ENCODE data around the gene SUB1. TPM values are rescaled to one million over a fixed set of nuclear protein-coding genes. Genes with fewer than 3 reads are reported as not detected.

The SUB1 gene
- total RNA-seq, 1 donor from 2014 or later = 404 TPM

DNA sequence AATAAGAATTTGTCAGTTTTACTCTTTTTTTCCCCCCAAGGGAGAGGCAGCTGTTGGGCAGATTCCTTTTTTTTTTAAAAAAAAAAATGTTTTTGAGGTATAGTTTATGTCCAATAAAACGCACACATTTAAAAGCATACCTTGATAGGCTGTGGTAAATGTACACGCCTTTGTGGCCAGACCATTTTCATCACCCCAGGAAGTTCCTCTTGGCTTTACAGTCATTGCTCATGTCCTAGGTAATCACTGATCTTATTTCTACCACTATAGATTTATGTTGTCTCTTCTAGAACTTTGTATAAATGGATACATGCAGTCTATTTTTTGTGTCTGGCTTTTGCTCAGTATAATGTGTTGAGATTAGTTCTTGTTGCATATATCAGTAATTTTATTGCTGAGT lies 9.8 kb downstream of the SUB1 start:
- H3K27me3 Mint-ChIP-seq (ENCODE audit: low read depth) = no peaks in the 10 kb centered on the region
- no peak overlapping the region for H3K4me3 Mint-ChIP-seq (ENCODE audit: low read depth)
- DNase-seq (ENCODE audit: low spot score) = no peak
- peak overlapping the region; percentile 28 for H3K27ac Mint-ChIP-seq
- intact Hi-C loops (cut with micrococcal nuclease) = no loop called here
- peaks cover 65% of the 10 kb centered on the region for H3K4me1 Mint-ChIP-seq (ENCODE audit: low read depth)
- H3K36me3 Mint-ChIP-seq (ENCODE audit: low read depth) = peaks cover 87% of the 10 kb centered on the region
- no peaks in the 10 kb centered on the region for H3K9me3 Mint-ChIP-seq

DNA sequence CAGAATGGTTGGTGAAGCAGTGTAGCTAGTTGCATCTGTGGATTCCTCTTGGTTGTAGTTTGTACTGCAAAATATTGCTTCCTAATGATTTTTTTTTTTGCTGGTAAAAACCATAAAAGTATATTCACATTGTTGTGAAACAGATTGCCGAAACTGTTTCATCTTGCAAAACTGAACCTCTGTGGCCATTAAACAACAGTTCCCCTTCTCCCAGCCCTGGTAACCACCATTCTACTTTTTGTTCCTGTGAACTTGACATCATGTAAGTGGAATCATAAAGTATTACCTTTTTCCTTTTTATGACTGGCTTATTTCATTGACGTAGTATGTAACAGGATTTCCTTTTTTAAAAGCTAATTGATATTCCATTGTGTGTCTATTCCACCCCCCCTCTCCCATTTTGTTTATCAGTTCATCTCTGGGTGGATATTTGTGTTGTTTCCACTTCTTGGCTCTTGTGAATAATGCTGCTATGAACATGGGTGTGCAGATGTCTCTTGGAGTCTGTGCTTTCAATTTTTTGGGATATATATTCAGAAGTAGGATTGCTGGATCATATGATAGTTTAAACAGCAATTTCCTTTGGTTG lies 11.8 kb downstream of the SUB1 start:
- intact Hi-C loops (cut with micrococcal nuclease) = no loop called here
- H3K9me3 Mint-ChIP-seq = no peaks in the 10 kb centered on the region
- H3K27me3 Mint-ChIP-seq (ENCODE audit: low read depth) = no peaks in the 10 kb centered on the region
- H3K4me3 Mint-ChIP-seq (ENCODE audit: low read depth) = no peak overlapping the region
- H3K27ac Mint-ChIP-seq = peak overlapping the region; percentile 56
- H3K4me1 Mint-ChIP-seq (ENCODE audit: low read depth) = peaks cover 65% of the 10 kb centered on the region
- DNase-seq (ENCODE audit: low spot score) = no peak
- peaks cover 93% of the 10 kb centered on the region for H3K36me3 Mint-ChIP-seq (ENCODE audit: low read depth)

DNA sequence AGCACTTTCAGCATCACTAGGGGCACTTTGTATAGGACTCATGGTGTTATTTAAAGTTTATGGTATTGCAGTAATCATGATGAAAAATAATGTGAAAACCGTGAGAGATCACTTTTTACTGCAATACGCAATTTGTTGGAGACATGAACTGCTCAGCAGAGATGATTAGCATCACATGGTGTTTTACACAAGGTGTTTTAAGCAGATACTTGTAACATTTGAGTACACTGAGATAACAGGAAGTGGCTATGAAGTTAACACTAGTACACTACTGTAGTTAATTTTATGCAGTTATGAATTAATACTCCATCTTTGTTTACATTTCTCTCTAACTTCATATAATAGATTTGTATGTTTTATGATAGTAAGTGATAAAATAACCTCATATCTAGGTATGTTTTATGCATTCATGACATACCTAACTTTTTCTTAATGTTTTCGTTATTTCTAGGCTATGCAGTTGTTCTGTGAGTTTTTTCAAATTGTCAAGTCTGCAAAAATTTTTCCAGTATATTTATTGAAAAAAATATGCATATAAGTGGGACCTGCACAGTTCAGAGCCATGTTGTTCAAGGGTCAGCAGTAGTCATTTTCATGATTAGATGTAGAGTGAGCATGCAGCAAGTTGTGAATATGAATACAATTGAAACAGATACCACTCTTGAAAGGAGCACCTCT lies 13.0 kb downstream of the SUB1 start:
- no peaks in the 10 kb centered on the region for H3K27me3 Mint-ChIP-seq (ENCODE audit: low read depth)
- H3K27ac Mint-ChIP-seq = peak overlapping the region; percentile 24
- no peak for DNase-seq (ENCODE audit: low spot score)
- no peaks in the 10 kb centered on the region for H3K9me3 Mint-ChIP-seq
- H3K36me3 Mint-ChIP-seq (ENCODE audit: low read depth) = peaks cover 94% of the 10 kb centered on the region
- intact Hi-C loops (cut with micrococcal nuclease) = no loop called here
- no peak overlapping the region for H3K4me3 Mint-ChIP-seq (ENCODE audit: low read depth)
- H3K4me1 Mint-ChIP-seq (ENCODE audit: low read depth) = peaks cover 56% of the 10 kb centered on the region

DNA sequence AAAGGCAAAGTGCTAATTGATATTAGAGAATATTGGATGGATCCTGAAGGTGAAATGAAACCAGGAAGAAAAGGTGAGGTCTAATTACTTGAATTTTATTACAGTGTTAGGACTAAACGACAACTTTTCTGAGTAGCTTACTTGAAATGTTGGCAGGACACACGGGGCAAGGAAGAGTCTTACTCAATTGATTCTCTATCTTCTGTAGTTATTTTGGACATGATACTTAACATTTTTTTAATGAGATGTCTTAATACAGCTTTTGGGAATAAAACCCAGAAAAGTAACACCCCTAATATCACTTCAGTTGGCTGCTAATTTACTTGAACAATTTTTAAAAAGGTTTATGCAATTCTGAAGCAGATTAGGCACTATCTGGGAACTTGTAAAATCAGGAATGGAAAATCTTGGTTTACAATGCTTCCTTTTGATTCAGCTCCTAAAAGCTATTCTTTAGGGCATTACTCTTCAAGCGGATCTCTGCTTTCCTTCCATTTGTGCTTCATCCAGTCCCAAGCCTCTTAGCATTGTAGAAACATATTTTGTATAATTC lies 13.7 kb downstream of the SUB1 start:
- Mint-ChIP-seq H3K4me3 (ENCODE audit: low read depth) (no peak overlapping the region), H3K27me3 (ENCODE audit: low read depth) (no peaks in the 10 kb centered on the region), H3K9me3 (no peaks in the 10 kb centered on the region), H3K36me3 (ENCODE audit: low read depth) (peaks cover 95% of the 10 kb centered on the region), H3K4me1 (ENCODE audit: low read depth) (peaks cover 53% of the 10 kb centered on the region), H3K27ac (peak overlapping the region; percentile 24)
- intact Hi-C loops (cut with micrococcal nuclease) = no loop called here
- DNase-seq (ENCODE audit: low spot score) = no peak

DNA sequence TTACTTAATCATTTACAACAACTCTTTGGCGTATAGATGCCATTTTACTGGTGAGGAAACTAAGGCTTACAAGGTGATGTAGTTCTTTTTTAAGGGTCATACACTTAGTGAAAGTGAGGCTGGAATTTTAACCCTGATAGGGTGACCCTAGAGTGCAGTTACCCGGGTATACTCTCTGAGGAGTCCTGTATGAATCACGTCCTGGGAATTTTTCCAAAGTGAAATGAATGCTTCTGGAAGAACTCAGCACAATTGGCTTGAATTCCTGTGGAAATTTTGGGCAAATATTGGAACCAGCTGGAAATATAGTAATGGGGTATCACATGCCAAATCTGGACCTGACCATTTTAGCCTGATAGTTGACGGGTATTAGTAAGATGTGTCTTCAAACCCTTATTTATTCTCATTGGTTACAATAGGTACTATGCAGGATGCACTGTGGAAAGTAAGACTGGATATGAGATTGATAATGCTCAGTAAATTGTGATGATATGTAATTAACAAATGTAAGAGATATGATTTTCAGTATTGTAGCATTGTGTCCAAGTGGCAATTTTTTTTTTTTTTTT lies 14.8 kb downstream of the SUB1 start:
- Mint-ChIP-seq H3K4me3 (ENCODE audit: low read depth) (no peak overlapping the region), H3K9me3 (no peaks in the 10 kb centered on the region), H3K27me3 (ENCODE audit: low read depth) (no peaks in the 10 kb centered on the region), H3K4me1 (ENCODE audit: low read depth) (peaks cover 45% of the 10 kb centered on the region), H3K36me3 (ENCODE audit: low read depth) (peaks cover 90% of the 10 kb centered on the region), H3K27ac (no peak overlapping the region)
- no peak for DNase-seq (ENCODE audit: low spot score)
- intact Hi-C loops (cut with micrococcal nuclease) = no loop called here

DNA sequence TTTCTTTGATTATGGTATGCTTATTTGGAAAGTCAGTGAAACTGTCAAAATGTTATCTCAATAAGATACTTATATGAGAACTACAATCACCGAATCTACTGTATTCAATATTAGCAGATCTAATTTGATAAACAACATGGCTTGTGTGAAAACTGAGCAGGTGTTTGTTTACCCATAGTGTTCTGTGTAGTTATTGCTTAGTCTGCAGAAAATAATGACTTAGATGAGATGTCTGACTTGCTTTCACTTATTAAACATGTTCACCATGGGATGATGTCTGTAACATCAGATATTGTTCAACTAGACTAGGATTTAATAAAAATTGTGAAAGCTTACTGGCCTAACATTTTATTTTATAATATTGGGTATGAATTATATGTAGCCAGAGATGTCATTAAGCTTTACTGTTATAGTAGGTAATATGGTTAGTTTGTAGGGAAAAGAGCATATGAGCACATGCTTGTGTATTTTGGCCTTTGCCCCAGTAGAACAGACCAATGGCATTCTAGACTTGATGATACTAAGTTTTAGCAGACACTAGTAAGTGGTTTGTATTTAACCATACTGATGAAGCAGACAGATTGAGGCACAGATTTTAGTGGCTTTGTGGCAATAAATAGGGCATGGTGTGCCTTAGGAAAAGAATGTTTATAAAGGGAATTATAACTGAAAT lies 16.4 kb downstream of the SUB1 start:
- H3K36me3 Mint-ChIP-seq (ENCODE audit: low read depth) = peaks cover 83% of the 10 kb centered on the region
- H3K4me1 Mint-ChIP-seq (ENCODE audit: low read depth) = peaks cover 29% of the 10 kb centered on the region
- no peaks in the 10 kb centered on the region for H3K27me3 Mint-ChIP-seq (ENCODE audit: low read depth)
- no peaks in the 10 kb centered on the region for H3K9me3 Mint-ChIP-seq
- intact Hi-C loops (cut with micrococcal nuclease) = no loop called here
- H3K4me3 Mint-ChIP-seq (ENCODE audit: low read depth) = no peak overlapping the region
- DNase-seq (ENCODE audit: low spot score) = no peak
- H3K27ac Mint-ChIP-seq = peak overlapping the region; percentile 9

DNA sequence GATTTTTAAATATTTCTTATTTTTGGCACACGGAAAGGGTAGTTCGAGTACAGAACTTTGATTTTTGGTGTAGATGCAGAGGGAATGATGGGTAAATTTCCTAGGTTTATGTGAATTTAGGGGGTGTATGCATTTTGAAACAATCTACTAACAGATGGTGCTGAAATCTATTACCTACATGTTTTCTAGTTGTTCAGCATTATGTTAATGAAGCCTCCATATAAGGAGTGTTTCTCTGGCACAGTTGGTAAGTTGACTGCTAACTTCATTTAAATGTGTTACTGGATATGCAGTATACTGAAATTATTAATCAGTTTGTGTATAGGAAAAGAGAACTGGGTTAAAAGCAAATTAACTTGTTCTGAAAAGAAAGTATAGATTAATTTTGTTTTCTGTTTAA lies 17.5 kb downstream of the SUB1 start:
- Mint-ChIP-seq H3K4me1 (ENCODE audit: low read depth) (peaks cover 22% of the 10 kb centered on the region), H3K27me3 (ENCODE audit: low read depth) (no peaks in the 10 kb centered on the region), H3K4me3 (ENCODE audit: low read depth) (no peak overlapping the region), H3K27ac (no peak overlapping the region), H3K36me3 (ENCODE audit: low read depth) (peaks cover 85% of the 10 kb centered on the region), H3K9me3 (no peaks in the 10 kb centered on the region)
- intact Hi-C loops (cut with micrococcal nuclease) = no loop called here
- no peak for DNase-seq (ENCODE audit: low spot score)

DNA sequence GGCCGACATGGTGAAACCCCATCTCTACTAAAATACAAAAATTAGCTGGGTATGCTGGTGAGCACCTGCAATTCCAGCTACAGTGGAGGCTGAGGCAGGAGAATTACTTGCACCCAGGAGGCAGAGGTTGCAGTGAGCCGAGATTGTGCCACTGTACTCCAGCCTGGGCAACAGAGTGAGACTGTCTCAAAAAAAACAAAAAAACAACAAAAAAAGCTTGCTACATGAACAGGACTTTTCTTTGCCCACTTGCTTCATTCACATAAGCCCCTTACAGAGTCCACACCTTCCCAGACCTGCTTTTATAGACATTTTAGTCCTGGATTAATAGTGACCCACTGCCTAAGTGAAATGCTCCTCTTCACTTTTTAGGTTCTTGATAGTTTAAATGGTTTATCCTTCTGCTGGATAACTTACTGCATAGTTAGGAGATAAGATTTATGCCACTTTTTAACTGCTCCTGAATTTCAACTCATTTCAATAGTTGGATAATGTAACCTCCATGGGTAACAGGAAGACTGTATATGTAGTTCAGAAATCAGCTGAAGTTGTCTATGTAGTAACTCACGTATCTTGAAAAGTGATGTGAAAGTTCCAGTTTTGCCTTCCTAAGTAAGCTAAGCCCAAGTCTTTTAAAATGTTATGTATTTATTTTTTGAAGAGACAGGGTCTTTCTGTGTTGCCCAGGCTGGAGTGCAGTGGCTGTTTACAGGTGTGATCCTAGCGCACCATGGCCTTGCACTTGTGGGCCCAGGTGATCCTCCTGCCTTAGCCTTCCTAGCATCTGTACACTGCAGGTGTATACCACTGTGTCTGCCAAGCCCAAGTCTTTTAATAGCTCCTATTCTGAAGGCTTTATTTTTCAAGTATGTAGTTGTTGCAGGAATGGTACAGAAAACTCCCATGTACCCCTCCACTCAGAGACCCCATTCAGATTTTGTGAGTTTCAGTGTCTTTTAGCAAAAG lies 19.7 kb downstream of the SUB1 start:
- H3K4me1 Mint-ChIP-seq (ENCODE audit: low read depth) = peaks cover 11% of the 10 kb centered on the region

DNA sequence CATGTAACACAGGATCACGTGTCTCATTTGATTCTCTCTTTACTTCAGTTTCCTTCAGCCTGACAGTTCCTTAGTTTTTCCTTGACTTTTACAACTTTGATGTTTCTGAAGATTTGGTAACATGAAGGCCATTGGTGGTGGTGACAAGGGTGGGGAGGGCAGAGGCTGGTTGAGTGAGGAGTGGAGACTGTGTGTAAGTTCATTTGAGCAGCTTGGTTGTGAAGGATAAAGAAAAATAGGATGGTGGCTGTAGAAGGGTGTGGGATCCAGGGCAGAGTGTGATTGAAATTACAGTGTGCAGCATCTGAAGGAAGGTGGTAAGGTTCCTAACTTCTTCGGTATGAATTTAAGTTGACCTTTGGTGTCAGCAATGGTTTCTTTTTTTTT lies 20.4 kb downstream of the SUB1 start:
- Mint-ChIP-seq H3K9me3 (no peaks in the 10 kb centered on the region), H3K4me3 (ENCODE audit: low read depth) (no peak overlapping the region), H3K36me3 (ENCODE audit: low read depth) (peaks cover 70% of the 10 kb centered on the region), H3K4me1 (ENCODE audit: low read depth) (peaks cover 8% of the 10 kb centered on the region), H3K27me3 (ENCODE audit: low read depth) (no peaks in the 10 kb centered on the region), H3K27ac (no peak overlapping the region)
- intact Hi-C loops (cut with micrococcal nuclease) = no loop called here
- no peak for DNase-seq (ENCODE audit: low spot score)

More for the DNA sequence above, 19.7 kb downstream of the SUB1 start:
- no peak for DNase-seq (ENCODE audit: low spot score)
- Mint-ChIP-seq H3K27me3 (ENCODE audit: low read depth) (no peaks in the 10 kb centered on the region), H3K27ac (no peak overlapping the region), H3K4me3 (ENCODE audit: low read depth) (no peak overlapping the region), H3K9me3 (no peaks in the 10 kb centered on the region), H3K36me3 (ENCODE audit: low read depth) (peaks cover 77% of the 10 kb centered on the region)
- intact Hi-C loops (cut with micrococcal nuclease) = no loop called here

DNA sequence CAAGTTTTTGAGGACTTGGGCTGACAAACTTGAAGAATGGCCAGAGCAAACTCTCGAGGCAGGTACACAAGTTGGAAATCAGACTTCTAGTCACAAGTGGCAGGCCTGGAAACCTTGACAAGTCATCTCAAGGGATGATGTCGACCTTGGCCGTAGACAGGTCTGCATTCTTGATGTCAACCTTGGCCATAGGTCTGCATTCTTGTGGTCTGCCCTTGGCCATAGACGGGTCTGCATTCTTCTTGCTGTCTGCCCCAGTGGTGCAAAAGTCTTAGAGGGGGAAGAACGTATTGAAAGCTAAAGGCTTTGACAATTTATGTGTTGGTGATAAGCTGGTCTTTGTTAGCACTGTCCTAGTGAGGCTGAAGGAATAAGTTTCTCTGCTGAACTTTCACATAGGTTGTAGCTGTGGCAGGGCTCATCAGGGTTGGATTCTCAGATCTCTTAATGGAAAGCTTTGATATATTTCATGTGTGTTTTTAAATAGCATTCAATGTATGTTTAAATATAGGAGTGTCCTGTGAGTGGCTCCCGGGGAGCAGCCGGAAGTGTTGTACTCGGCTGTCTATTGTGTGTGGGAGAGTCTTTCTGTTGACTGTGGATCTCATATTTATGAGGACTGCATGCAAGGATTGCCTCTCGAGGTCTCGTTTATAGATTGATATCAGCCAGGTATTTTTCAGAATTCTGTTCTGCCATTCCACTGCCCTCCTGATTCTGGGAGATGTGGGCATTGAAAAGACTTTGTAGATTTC lies 27.0 kb downstream of the SUB1 start:
- Mint-ChIP-seq H3K4me3 (ENCODE audit: low read depth) (no peak overlapping the region), H3K4me1 (ENCODE audit: low read depth) (peaks cover 5% of the 10 kb centered on the region), H3K27ac (no peak overlapping the region), H3K27me3 (ENCODE audit: low read depth) (no peaks in the 10 kb centered on the region), H3K9me3 (no peaks in the 10 kb centered on the region), H3K36me3 (ENCODE audit: low read depth) (peaks cover 26% of the 10 kb centered on the region)
- intact Hi-C loops (cut with micrococcal nuclease) = loop anchor here (2.0 kb wide), 1 partner anchor 380 kb away; no protein-coding TSS in a partner anchor
- DNase-seq (ENCODE audit: low spot score) = no peak

DNA sequence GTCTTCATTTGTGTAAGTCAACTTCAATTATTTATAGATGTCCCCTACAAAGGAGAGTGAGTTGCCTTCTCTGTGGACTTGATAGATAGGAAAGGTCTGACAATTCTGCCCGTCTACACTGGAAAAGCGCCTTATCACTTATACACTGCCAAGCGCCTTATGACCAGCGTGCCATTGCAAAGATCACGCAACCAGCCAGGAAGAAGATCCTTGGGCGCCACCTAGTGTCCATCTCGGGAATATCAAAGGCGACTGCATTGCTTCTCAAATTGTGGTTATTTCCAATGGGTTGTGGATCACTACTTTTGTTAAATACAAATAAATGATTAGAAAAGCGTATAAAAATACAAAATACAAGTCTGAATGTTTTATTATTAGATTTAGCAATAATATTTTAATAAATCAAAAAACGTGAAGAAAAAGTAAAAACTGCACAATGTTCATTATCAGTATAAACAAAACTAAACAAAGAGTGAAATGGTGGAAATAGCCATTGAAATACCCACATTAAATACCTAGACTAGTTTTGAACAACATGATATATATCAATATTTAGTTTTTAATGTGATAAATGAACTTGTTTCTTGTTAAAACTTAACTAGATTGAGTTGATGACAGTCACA lies 27.8 kb downstream of the SUB1 start:
- peak; percentile 72 for DNase-seq (ENCODE audit: low spot score)
- no peak overlapping the region for H3K4me3 Mint-ChIP-seq (ENCODE audit: low read depth)
- no peaks in the 10 kb centered on the region for H3K9me3 Mint-ChIP-seq
- H3K27me3 Mint-ChIP-seq (ENCODE audit: low read depth) = no peaks in the 10 kb centered on the region
- peaks cover 5% of the 10 kb centered on the region for H3K4me1 Mint-ChIP-seq (ENCODE audit: low read depth)
- intact Hi-C loops (cut with micrococcal nuclease) = loop anchor here (1.0 to 2.0 kb wide), 2 partner anchors 124 to 380 kb away; no protein-coding TSS in a partner anchor
- peaks cover 17% of the 10 kb centered on the region for H3K36me3 Mint-ChIP-seq (ENCODE audit: low read depth)
- H3K27ac Mint-ChIP-seq = no peak overlapping the region
